K562 (cell line): ENCODE measurements around the gene CTNNA3. TPM values are rescaled to one million over a fixed set of nuclear protein-coding genes. Genes with fewer than 3 reads are reported as not detected.

Source experiments
- ATAC-seq: fragments of 200-7000 bp; cut with Tn5 transposase; 3 replicates; pipeline ENCODE4 v1.9.1; 2020; ENCODE audit warnings: moderate library complexity
- BruUV-seq: library from RNA; stranded (reverse); fragments of 400-500 nt; replicated peaks from 2 replicates; lab custom pipeline; 2021; lab: Mats Ljungman, UMichigan
- CTCF ChIA-PET: fragments of 300-600 bp; formaldehyde crosslinking; extraction: SDS; loops from one replicate; lab custom pipeline; 2021; ENCODE audit warnings: low intra/inter-chr PET ratio; lab: Yijun Ruan, JAX
- POLR2A ChIA-PET: fragments of 300-600, 350-650 bp; sonication (Branson Sonifier 250); formaldehyde crosslinking; extraction: SDS; loops from one replicate; lab custom pipeline; 2021; ENCODE audit warnings: antibody characterized with exemption, inconsistent platforms; lab: Yijun Ruan, JAX
- DNase-seq, 4 experiments: peaks; one replicate each; pipeline versions ENCODE4 v3.0.0 to v3.0.0-alpha.2; 2011 to 2018; ENCODE audit warnings: low spot score in 3 of 4, mixed read lengths in 3 of 4; ENCODE audit errors: extremely low read depth in 1 of 4
- FAIRE-seq: peaks from 2 replicates; lab custom pipeline; 2011; peaks lifted over from hg19 to GRCh38; lab: Jason Lieb, UNC
- H2AFZ ChIP-seq: 2 replicates; pipeline ENCODE4 v1.6.0; 2011; ENCODE audit warnings: low read depth, low read length, control low read depth, inconsistent platforms
- H3K27ac ChIP-seq: fragments of 200-600 bp; 3 replicates; pipeline ENCODE4 v1.8.0; 2011; ENCODE audit warnings: low read depth, mild to moderate bottlenecking, control low read depth, inconsistent platforms, low read length, moderate library complexity, mixed read lengths; ENCODE audit errors: extremely low read depth
- H3K27me3 ChIP-seq, 2 experiments: fragments of 300-600 bp in 1 of 2; 2 replicates in 1 of 2; 3 replicates in 1 of 2; pipeline versions ENCODE4 v1.6.0 to v1.8.0; 2011; ENCODE audit warnings: inconsistent platforms in 2 of 2, low read length in 2 of 2, mild to moderate bottlenecking in 1 of 2, mixed read lengths in 1 of 2, moderate library complexity in 1 of 2; ENCODE audit not compliant: control insufficient read depth in 2 of 2, insufficient read depth in 2 of 2
- H3K36me3 ChIP-seq: fragments of 300-600 bp; 3 replicates; pipeline ENCODE4 v1.8.0; 2011; ENCODE audit warnings: mild to moderate bottlenecking, low read length, inconsistent platforms; ENCODE audit not compliant: control insufficient read depth, insufficient read depth
- H3K4me1 ChIP-seq, 2 experiments: fragments of 200-600 bp in 1 of 2; replicated peaks in 1 of 2; 2 replicates in 1 of 2; 3 replicates in 1 of 2; pipeline versions ENCODE4 v1.5.1 to v1.8.0; 2011; ENCODE audit warnings: inconsistent platforms in 2 of 2, low read length in 2 of 2, mild to moderate bottlenecking in 1 of 2, mixed read lengths in 1 of 2, moderate library complexity in 1 of 2; ENCODE audit not compliant: control insufficient read depth in 2 of 2, insufficient read depth in 2 of 2
- H3K4me2 ChIP-seq: 2 replicates; pipeline ENCODE4 v1.6.1; 2011; ENCODE audit warnings: low read length, control low read depth, inconsistent platforms, mixed read lengths; ENCODE audit not compliant: insufficient read depth
- H3K4me3 ChIP-seq: fragments of 200-600 bp; sonication (generic), shearing (Covaris generic); 2 replicates; pipeline ENCODE4 v1.5.1; 2016; ENCODE audit warnings: control low read depth, inconsistent platforms
- H3K79me2 ChIP-seq: fragments of 200-600 bp; 3 replicates; pipeline ENCODE4 v1.8.0; 2011; ENCODE audit warnings: low read length, inconsistent platforms; ENCODE audit not compliant: control insufficient read depth, insufficient read depth
- H3K9ac ChIP-seq, 2 experiments: 2 replicates each; pipeline versions ENCODE4 v1.6.0 to v1.6.1; 2011; ENCODE audit warnings: low read depth in 2 of 2, low read length in 2 of 2, control low read depth in 1 of 2, inconsistent platforms in 1 of 2, mild to moderate bottlenecking in 1 of 2, mixed read lengths in 1 of 2; ENCODE audit not compliant: insufficient read depth in 1 of 2
- H3K9me1 ChIP-seq: one replicate; pipeline ENCODE4 v1.6.0; 2011; ENCODE audit warnings: inconsistent platforms, mild to moderate bottlenecking, low read length, moderate library complexity; ENCODE audit not compliant: control insufficient read depth, insufficient read depth
- H3K9me3 ChIP-seq: replicated peaks from 2 replicates; pipeline ENCODE4 v1.5.1; 2011; ENCODE audit warnings: low read depth, low read length, inconsistent platforms; ENCODE audit not compliant: control insufficient read depth, insufficient read depth
- H4K20me1 ChIP-seq: replicated peaks from 2 replicates; pipeline ENCODE4 v1.6.1; 2011; ENCODE audit warnings: low read length, inconsistent platforms, mixed read lengths; ENCODE audit not compliant: control insufficient read depth, insufficient read depth
- COPS2 ChIP-seq: fragments of 450-650 bp; conservative IDR thresholded peaks from 2 replicates; pipeline ENCODE4 v1.6.1; 2016; ENCODE audit warnings: mild to moderate bottlenecking, moderate library complexity
- GABPA ChIP-seq: fragments of 200-800 bp; sonication (Bioruptor generic); conservative IDR thresholded peaks from 2 replicates; pipeline ENCODE4 v1.6.1; 2016; ENCODE audit warnings: low read depth, missing genetic modification characterization, missing compliant biosample characterization
- GTF2F1 ChIP-seq: IDR thresholded peaks from 2 replicates; pipeline ENCODE4 v1.6.1; 2011; ENCODE audit warnings: low read depth, low read length, improper control_type of control experiment
- HNRNPUL1 ChIP-seq: fragments of 200-400 bp; formaldehyde crosslinking; IDR thresholded peaks from 2 replicates; pipeline ENCODE4 v1.6.1; 2017; ENCODE audit warnings: low read length
- JUND ChIP-seq, 2 experiments: IDR thresholded peaks; 2 replicates in 1 of 2; 3 replicates in 1 of 2; pipeline ENCODE4 v1.6.1; 2011; ENCODE audit warnings: borderline replicate concordance in 2 of 2, low read depth in 2 of 2, low read length in 2 of 2, improper control_type of control experiment in 1 of 2, missing biosample characterization in 1 of 2, missing genetic modification characterization in 1 of 2, missing genetic modification reagents in 1 of 2
- MGA ChIP-seq: fragments of 450-650 bp; IDR thresholded peaks from 2 replicates; pipeline ENCODE4 v1.6.1; 2016; ENCODE audit warnings: mild to moderate bottlenecking, moderate library complexity
- NFXL1 ChIP-seq: fragments of 450-650 bp; formaldehyde crosslinking; IDR thresholded peaks from 2 replicates; pipeline ENCODE4 v1.4.0; 2021; ENCODE audit warnings: mild to moderate bottlenecking
- SLC30A9 ChIP-seq: fragments of 250-450 bp; sonication (Bioruptor Pico); IDR thresholded peaks from 2 replicates; pipeline ENCODE4 v1.8.0; 2022; ENCODE audit warnings: mild to moderate bottlenecking, moderate library complexity
- SRF ChIP-seq, 2 experiments: fragments of 250-450, 450-650 bp in 1 of 2; sonication (Bioruptor Pico) in 1 of 2; sonication (generic) in 1 of 2; formaldehyde crosslinking; IDR thresholded peaks; 2 replicates each; pipeline versions ENCODE4 v1.5.0 to v1.5.1; 2020 to 2022; ENCODE audit warnings: mild to moderate bottlenecking in 1 of 2, missing genetic modification reagents in 1 of 2
- ZNF253 ChIP-seq: fragments of 250-450 bp; sonication (Bioruptor Pico); conservative IDR thresholded peaks from 2 replicates; pipeline ENCODE4 v1.6.1; 2021; ENCODE audit warnings: mild to moderate bottlenecking
- ZNF3 ChIP-seq: fragments of 250-450 bp; sonication (Bioruptor Pico); IDR thresholded peaks from 2 replicates; pipeline ENCODE4 v1.5.0; 2021; ENCODE audit warnings: mild to moderate bottlenecking, moderate library complexity
- WGBS: fragments of 100-300 bp; shearing (Covaris generic); methylation state at CpG from one replicate; pipeline ENCODE4 v1.1.6; 2016; ENCODE audit warnings: low coverage, mixed read lengths; ENCODE audit not compliant: insufficient coverage; ENCODE audit errors: missing lambda C conversion rate; 5-methylcytosine and 5-hydroxymethylcytosine counted together
- in situ Hi-C: fragments of 300-500 bp; cut with MboI; formaldehyde crosslinking; loops from 4 replicates; pipeline ENCODE4 v1.15.0; 2018; ENCODE audit warnings: inconsistent platforms, mixed read lengths
- intact Hi-C: fragments of 100-400 bp; cut with micrococcal nuclease; formaldehyde crosslinking; loops from 2 replicates; pipeline ENCODE4 v1.14.2; 2022
- polyA plus RNA-seq, 8 experiments: library from polyadenylated mRNA; depleted of rRNA in 4 of 8; stranded (reverse) in 5 of 8; unstranded in 3 of 8; fragments of >200 nt; fragmentation: Nextera tagmentation in 2 of 8; fragmentation: Illumina TruSeq in 1 of 8; extraction: Ambion mirVana in 2 of 8; extraction: Trizol in 1 of 8; gene quantifications; 2 replicates each; pipeline versions ENCODE4 v1.2.1 to v1.2.3, GENCODE V29; 2011 to 2014; ENCODE audit warnings: inconsistent platforms in 1 of 8, missing spikeins in 1 of 8
- total RNA-seq, 7 experiments: library from RNA; depleted of rRNA in 6 of 7; stranded (reverse); fragments of >200 nt in 6 of 7; fragmentation: Illumina TruSeq in 2 of 7; extraction: Trizol in 2 of 7; gene quantifications; 2 replicates each; pipeline versions ENCODE4 v1.2.1 to v1.2.3, GENCODE V29; 2011 to 2021; ENCODE audit warnings: low replicate concordance in 1 of 7

Gene CTNNA3
- total and polyA plus RNA-seq, 9 of the 15 experiments (the other 6 are each of a cell fraction or from before 2014, with no cell fraction given): 0.04 TPM; not detected in 8

GRCh38 chr10:66362522-66362921 is 1333.5 kb downstream of the CTNNA3 start:
- H3K27me3 ChIP-seq: no peaks in the 10 kb centered on the region
- intact Hi-C loops: no loop called here
- no peaks in the 10 kb centered on the region for H3K9me1 ChIP-seq
- H3K4me3 ChIP-seq: no peak overlapping the region
- H3K9ac ChIP-seq: no peak overlapping the region
- BruUV-seq: no TSS peak
- H3K79me2 ChIP-seq: no peaks in the 10 kb centered on the region
- no peaks in the 10 kb centered on the region for H3K36me3 ChIP-seq
- H4K20me1 ChIP-seq: no peaks in the 10 kb centered on the region
- TF ChIP-seq HNRNPUL1 (no peak), ZNF3 (CRISPR knock-in tag) (no peak), GTF2F1 (no peak), JUND (IDR thresholded peaks at IDR 0.05; ENCODE audit: borderline replicate concordance, low read depth, low read length) (no peak), JUND (tag; IDR thresholded peaks at IDR 0.05; ENCODE audit: borderline replicate concordance, low read depth, low read length) (no peak), SRF (CRISPR knock-in tag; IDR thresholded peaks at IDR 0.05) (no peak), ZNF253 (CRISPR knock-in tag) (no peak), COPS2 (no peak), NFXL1 (CRISPR knock-in tag) (no peak), MGA (no peak), GABPA (tag) (no peak), SLC30A9 (CRISPR knock-in tag) (no peak)
- no peak for DNase-seq
- ATAC-seq: no peak
- no peaks in the 10 kb centered on the region for H3K4me1 ChIP-seq
- H2AFZ ChIP-seq: no peak overlapping the region
- WGBS: 0% methylated on average over 3 of the region's 3 CpGs
- CTCF ChIA-PET: no interaction called here
- H3K4me2 ChIP-seq: no peak overlapping the region
- no peak for FAIRE-seq
- H3K9me3 ChIP-seq: no peaks in the 10 kb centered on the region
- H3K27ac ChIP-seq: no peak overlapping the region
- in situ Hi-C loops: no loop called here
- POLR2A ChIA-PET: interaction anchor here (0.6 kb wide), 1 partner anchor 113 kb away, joined by 3 read pairs; no protein-coding TSS in a partner anchor
